Omental fat pad (tissue), 4 donors: Measurements from ENCODE around the gene SYF2. TPM values are rescaled to one million over a fixed set of nuclear protein-coding genes. Genes with fewer than 3 reads are reported as not detected.

Experiments
- ATAC-seq: fragments of 150-250 bp; one replicate; pipeline ENCODE4 v1.9.1; 2016; ENCODE audit warnings: mild to moderate bottlenecking, moderate library complexity; ENCODE audit not compliant: low FRiP score
- DNase-seq: peaks from one replicate; pipeline ENCODE4 v3.0.0-alpha.2; 2019; ENCODE audit warnings: low spot score
- CTCF ChIP-seq, 3 donors: fragments of 450-650 bp; IDR thresholded peaks; one replicate each; pipeline ENCODE4 v1.5.1; 2016 to 2017; ENCODE audit warnings: antibody characterized with exemption in 3 of 3, mild to moderate bottlenecking in 3 of 3, moderate library complexity in 2 of 3
- total RNA-seq, 4 donors: library from RNA; depleted of rRNA; stranded (reverse); fragments of >200 nt; gene quantifications; one replicate each; pipeline ENCODE4 v1.1.0, GENCODE V29; 2016

SYF2 gene
- total RNA-seq, 4 donors from 2014 or later, result 37.0 to 57.4 (median 47.4) TPM

- DNase-seq (no peak), ATAC-seq (no peak)
- no peak for TF ChIP-seq CTCF (IDR thresholded peaks at IDR 0.05)
Measured at GRCh38 chr1:25183126-25183980, 48.9 kb downstream of the SYF2 start.

DNA sequence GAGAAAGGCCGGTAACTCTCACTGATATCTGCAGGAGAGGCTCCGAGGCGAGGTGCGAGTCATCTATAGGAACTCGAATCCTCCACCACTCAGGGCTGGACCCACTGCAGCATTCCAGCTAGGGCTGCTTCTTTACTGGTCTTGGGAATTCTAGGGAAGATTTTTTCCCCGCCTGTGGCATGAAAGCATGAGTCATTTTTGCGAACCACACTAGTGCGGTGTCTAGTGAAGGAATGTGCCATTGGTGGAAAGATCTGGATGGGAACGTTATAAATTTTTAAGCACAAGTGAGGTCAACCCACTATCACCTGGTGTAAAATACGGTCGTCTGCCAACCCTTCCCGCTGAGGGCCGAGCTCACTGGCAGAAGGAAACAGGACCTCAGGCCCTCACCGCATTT lies 49.7 kb downstream of the SYF2 start:
- ATAC-seq, result no peak
- DNase-seq, result no peak
- TF ChIP-seq CTCF (IDR thresholded peaks at IDR 0.05), result no peak

- no peak for ATAC-seq
- DNase-seq, result no peak
- TF ChIP-seq CTCF (IDR thresholded peaks at IDR 0.05), result no peak
Measured at GRCh38 chr1:25180996-25181395, 51.3 kb downstream of the SYF2 start.

GRCh38 chr1:25178917-25179561 lies 53.3 kb downstream of the SYF2 start:
- DNase-seq (no peak), ATAC-seq (no peak)
- TF ChIP-seq CTCF (IDR thresholded peaks at IDR 0.05), result no peak

DNA sequence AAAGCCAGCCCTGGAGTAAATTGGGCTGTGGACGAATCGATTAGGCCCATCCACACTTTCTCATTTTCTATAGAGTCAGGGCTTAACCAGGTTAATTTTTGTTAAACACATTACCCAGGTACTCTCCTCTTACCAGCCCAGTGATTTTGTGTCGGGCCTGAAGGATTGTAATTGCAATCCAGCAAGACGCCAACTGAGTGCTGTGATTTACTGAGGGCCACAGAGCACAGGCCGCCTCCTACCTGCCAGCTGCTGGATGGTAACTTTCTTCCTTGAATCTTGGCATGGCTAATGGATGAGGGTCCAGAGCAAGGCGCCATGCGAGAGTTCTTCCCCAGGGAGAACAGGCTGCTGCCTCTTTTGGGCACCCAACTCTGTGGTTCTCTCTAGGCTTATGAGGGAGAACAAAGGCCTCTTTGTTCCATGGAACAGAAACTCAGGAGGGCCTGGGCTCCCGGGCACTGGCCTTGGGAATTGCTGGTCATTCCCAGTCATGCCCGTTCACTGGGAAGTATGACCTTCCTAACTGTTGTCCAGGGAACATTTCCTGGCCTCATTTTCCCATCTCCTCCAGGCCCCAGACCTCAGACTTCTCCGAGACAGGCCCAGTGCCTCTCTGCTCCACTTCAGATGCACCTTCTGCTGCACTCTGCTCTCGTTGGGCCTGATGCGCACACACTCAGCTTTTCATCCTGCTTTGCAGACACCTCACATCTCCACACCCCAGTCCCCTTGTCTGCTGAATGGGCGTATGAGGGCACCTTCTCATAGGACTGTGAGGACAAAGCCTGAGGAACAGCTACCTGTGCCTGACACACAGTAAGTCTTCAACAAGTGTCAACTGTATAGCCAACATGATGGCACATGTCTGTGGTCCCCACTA lies 57.3 kb downstream of the SYF2 start:
- no peak for ATAC-seq
- no peak for DNase-seq
- TF ChIP-seq CTCF (IDR thresholded peaks at IDR 0.05), result no peak

DNA sequence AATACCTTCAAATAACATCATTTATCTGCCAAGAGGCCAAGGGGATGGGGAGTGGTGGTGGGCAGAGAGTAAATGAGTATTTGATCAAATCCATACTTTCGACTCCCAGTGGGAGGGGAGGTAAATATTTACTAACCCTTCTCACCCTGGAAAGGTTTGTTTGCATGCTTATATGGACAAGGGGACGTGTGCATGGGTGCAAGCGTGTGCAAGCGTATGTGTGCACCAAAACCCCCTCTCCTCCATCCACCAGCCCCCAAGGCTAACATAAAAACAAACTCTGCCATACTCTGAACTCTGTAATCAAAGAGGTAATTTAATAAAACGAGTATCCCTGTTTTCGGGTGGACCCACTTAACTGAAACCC lies 58.0 kb downstream of the SYF2 start:
- ATAC-seq (no peak), DNase-seq (no peak)
- TF ChIP-seq CTCF (IDR thresholded peaks at IDR 0.05), result no peak
